Mesodermal cell (in vitro differentiated cells): ENCODE measurements around the gene KCNJ11.

Experiments used
- H3K27ac ChIP-seq: 2 replicates; pipeline ENCODE4 v1.7.0; 2013; ENCODE audit warnings: mild to moderate bottlenecking, low read depth, low read length, moderate library complexity; ENCODE audit not compliant: severe bottlenecking
- H3K36me3 ChIP-seq: 2 replicates; pipeline ENCODE4 v1.7.1; 2013; ENCODE audit warnings: mild to moderate bottlenecking, low read length, moderate library complexity; ENCODE audit not compliant: control insufficient read depth, insufficient read depth
- H3K4me1 ChIP-seq: one replicate; pipeline ENCODE4 v1.7.1; 2013; ENCODE audit warnings: mild to moderate bottlenecking, low read length; ENCODE audit not compliant: insufficient read depth, control insufficient read depth, poor library complexity, severe bottlenecking
- H3K4me3 ChIP-seq: 2 replicates; pipeline ENCODE4 v1.7.0; 2013; ENCODE audit warnings: low read length, control low read depth, mild to moderate bottlenecking; ENCODE audit not compliant: insufficient read depth, poor library complexity, severe bottlenecking; ENCODE audit errors: extremely low read depth
- H3K9me3 ChIP-seq: 2 replicates; pipeline ENCODE4 v1.7.1; 2013; ENCODE audit warnings: mild to moderate bottlenecking, low read length, moderate library complexity; ENCODE audit not compliant: control insufficient read depth
- WGBS, 2 experiments: methylation state at CpG; one replicate each; pipeline ENCODE4 v1.1.5; 2013; ENCODE audit warnings: missing lambda C conversion rate in 2 of 2; ENCODE audit not compliant: insufficient coverage in 2 of 2; 5-methylcytosine and 5-hydroxymethylcytosine counted together

The KCNJ11 gene

DNA sequence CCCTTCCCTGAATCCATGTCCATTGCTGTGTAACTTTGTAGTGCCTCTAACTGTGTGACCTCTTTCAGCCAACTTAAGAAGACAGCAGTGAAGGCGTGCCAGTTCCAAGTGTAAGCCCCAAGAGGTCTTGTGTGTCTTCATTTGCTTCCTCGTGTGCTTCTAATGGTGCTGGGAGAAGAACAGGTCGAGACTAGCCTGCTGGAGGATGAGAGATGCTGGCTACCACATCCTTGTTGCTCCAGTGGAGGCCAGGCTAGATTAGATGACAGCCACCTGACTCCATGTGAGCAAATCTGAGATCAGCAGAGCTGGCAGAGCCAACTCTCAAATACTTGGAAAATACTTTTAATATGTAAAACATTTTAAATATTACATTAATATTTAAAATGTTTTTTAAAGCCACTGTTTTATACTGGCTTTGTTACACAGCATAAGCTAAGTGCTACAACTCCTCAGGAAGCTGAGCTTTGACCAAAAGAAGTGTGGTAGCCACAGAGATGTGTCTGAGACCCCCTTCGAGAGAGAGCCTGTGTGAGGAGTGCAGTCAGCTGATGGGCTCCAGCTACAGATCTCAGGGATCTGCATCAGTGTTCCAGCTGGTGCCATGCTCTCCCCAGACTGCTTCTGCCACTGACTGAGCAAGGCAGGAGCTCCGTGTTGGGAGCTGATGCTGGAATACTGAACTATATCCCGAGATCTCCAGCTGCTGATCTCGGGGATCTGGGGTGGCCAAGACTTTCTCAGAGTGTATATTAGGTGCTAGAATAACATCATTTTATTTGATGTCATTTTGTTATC is 8.9 kb downstream of the KCNJ11 start:
- H3K36me3 ChIP-seq: peaks cover 11% of the 10 kb centered on the region
- H3K4me3 ChIP-seq: no peak overlapping the region
- H3K9me3 ChIP-seq: peaks cover 20% of the 10 kb centered on the region
- peaks cover 20% of the 10 kb centered on the region for H3K4me1 ChIP-seq
- WGBS, 2 experiments: 90 to 91% methylated on average over 5 to 6 of the region's 7 CpGs
- H3K27ac ChIP-seq: no peak overlapping the region

DNA sequence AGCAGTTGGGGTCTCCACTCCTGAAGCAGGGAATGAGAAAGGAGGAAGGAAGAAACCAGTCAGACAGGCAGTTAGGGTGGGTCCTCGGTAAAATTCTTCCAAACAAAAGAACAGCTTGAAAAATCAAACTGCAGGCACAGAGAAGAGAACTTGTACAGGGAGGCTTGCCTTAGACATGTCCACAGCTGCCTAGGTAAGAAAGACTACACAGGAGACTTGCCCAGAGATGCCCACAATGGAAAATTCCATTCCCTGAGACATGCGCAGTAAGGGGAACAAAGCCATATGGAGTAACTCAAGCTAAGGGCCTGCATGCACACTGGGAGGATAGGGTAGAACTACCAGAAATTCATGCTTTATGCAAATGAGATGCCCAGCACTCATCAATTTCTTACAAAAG is 9.8 kb downstream of the KCNJ11 start:
- Histone ChIP-seq H3K4me3 (no peak overlapping the region), H3K27ac (no peak overlapping the region), H3K4me1 (peaks cover 20% of the 10 kb centered on the region), H3K9me3 (peaks cover 20% of the 10 kb centered on the region), H3K36me3 (peaks cover 11% of the 10 kb centered on the region)
- WGBS, 2 experiments: 86 to 100% methylated on average over 1 of the region's 2 CpGs

DNA sequence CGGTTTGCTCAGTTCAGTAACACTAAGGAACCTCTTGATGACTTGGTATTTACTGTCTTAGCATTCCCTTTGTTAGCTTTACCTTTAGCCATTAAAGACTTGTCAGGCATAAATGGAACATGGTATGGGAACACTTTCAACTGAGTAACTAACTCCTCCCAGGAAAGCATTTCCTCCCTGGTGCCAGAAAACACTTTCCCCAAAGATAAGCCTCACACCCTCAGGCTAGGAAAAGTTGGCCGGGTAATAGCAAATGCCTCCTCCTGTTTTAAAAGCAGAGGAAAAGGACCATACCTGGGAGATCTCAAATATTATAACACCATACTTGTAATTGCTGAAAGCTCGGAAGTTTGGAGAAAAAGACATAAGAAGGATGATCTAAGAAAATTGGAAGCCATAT is 12.0 kb downstream of the KCNJ11 start:
- Histone ChIP-seq H3K4me3 (no peak overlapping the region), H3K4me1 (peaks cover 12% of the 10 kb centered on the region), H3K36me3 (peaks cover 30% of the 10 kb centered on the region), H3K27ac (no peak overlapping the region), H3K9me3 (peaks cover 41% of the 10 kb centered on the region)
- 85 to 86% methylated on average over 1 to 2 of the region's 3 CpGs for WGBS, 2 experiments

DNA sequence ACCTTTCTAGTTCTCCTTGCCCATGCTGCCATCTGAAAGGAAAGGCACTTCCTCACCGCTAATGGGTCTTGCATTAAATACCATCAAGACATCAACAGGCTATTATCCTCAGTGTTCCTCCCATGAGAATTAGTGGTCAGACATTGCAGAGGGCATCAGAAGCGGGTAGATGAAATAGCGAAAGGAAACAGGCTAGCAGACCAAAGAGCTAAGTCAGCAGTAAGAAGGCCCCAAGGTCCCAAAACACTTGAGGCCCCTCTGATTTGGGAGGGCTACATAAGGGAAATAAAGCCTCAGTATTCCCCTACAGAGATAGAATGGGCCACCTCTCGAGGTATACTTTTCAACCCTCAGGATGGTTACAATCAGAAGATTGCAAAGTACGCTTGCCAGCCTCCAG is 12.9 kb downstream of the KCNJ11 start:
- 82 to 97% methylated on average over 4 to 5 of the region's 5 CpGs for WGBS, 2 experiments
- Histone ChIP-seq H3K36me3 (peaks cover 38% of the 10 kb centered on the region), H3K4me3 (no peak overlapping the region), H3K27ac (no peak overlapping the region), H3K9me3 (peaks cover 51% of the 10 kb centered on the region), H3K4me1 (peaks cover 5% of the 10 kb centered on the region)

DNA sequence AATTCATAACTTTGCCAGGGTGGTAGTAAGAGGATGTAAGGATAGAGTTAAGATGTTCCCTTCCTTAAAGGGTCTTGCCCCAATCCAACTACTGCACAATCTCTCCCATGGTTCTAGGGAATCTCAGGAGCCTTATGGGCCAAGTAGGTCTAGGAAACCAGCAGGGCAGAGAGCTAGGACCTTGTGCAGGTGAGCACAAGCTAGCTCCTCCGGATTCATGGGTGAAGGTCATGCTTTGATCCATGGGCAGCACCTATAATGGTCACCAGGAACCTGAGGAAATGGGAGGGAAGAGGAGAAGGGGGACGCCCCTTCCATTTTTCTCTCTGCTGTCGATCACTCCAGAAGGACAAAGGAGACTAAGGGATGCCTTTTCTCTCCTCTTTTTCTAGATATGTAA is 16.8 kb downstream of the KCNJ11 start:
- H3K36me3 ChIP-seq: peaks cover 57% of the 10 kb centered on the region
- no peaks in the 10 kb centered on the region for H3K4me1 ChIP-seq
- H3K27ac ChIP-seq: no peak overlapping the region
- H3K9me3 ChIP-seq: peaks cover 54% of the 10 kb centered on the region
- no peak overlapping the region for H3K4me3 ChIP-seq
- WGBS, 2 experiments: 48% methylated on average over 2 of the region's 3 CpGs; no CpG with 5 or more reads in 1 of the 2 experiments

DNA sequence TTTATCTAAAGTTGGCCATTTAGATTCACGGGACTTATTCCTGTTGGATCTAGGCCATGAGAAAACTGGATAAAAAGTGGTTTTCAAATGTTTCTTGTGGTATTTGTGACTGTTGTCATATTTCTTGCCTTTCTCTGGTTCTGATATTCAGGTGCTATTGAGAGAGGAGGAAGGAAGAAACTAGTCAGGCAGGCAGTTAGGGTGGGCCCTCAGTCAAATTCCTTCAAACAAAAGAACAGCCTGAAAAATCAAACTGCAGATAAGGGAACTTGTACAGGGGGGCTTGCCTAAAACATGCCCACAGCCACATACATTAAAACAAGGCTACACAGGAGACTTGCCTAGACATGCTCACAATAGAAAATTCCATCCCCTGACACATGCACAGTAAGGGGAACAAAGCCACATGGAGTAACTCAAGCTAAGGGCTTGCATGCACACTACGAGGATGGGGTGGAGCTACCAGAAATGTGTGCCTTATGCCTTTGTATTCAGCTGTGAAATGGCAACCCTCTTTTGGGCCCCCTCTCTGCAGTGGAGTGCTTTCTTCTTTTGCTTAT is 18.7 kb downstream of the KCNJ11 start:
- 82 to 83% methylated on average over 2 of the region's 2 CpGs for WGBS, 2 experiments
- no peaks in the 10 kb centered on the region for H3K4me1 ChIP-seq
- no peak overlapping the region for H3K27ac ChIP-seq
- no peak overlapping the region for H3K4me3 ChIP-seq
- peaks cover 54% of the 10 kb centered on the region for H3K9me3 ChIP-seq
- peaks cover 57% of the 10 kb centered on the region for H3K36me3 ChIP-seq

DNA sequence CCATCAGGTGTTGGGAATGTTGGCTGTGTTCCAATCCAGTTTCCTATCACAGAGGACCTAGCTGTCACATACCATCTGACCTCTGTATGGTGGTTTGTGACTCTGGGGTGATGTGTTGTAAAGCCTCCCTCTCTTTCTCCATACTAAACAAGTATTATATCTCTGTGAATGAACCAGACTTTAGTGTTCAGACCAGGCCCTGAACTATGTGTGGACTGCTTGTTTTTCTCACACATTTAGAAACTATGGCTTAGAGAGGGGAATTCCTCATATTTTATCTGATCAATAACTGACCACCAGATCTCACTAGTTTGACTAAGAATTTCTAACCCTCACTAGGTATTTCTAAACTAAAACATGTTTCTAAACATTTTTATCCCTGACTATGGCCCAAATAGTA is 19.4 kb downstream of the KCNJ11 start:
- no peak overlapping the region for H3K27ac ChIP-seq
- H3K4me3 ChIP-seq: no peak overlapping the region
- H3K9me3 ChIP-seq: peaks cover 54% of the 10 kb centered on the region
- H3K36me3 ChIP-seq: peaks cover 57% of the 10 kb centered on the region
- no peaks in the 10 kb centered on the region for H3K4me1 ChIP-seq

DNA sequence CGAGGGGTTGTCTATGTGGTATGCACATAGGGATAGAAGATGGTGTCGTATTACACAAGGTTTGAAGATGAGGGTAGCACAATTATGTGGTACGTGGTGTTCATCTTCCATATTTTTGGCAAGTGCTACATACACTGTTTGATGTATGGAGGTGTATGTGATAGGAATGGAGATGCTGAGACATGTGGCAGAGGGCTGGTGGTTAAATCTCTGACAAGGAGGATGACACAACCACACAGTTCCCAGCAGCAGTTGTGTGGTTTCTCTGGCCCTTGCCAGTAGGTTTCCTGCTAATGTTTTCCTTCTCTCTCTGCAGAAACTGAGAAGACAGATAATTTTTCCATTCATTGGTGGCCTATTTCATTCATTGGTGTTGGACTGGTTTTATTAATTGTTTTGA is 19.9 kb downstream of the KCNJ11 start:
- no peak overlapping the region for H3K4me3 ChIP-seq
- H3K4me1 ChIP-seq: no peaks in the 10 kb centered on the region
- peaks cover 53% of the 10 kb centered on the region for H3K9me3 ChIP-seq
- H3K27ac ChIP-seq: no peak overlapping the region
- WGBS, 2 experiments: 89 to 93% methylated on average over 3 of the region's 3 CpGs
- H3K36me3 ChIP-seq: peaks cover 57% of the 10 kb centered on the region

GRCh38 chr11:17366495-17366894 is 22.0 kb downstream of the KCNJ11 start:
- Histone ChIP-seq H3K27ac (no peak overlapping the region), H3K4me1 (no peaks in the 10 kb centered on the region), H3K9me3 (peaks cover 32% of the 10 kb centered on the region), H3K36me3 (peaks cover 38% of the 10 kb centered on the region), H3K4me3 (no peak overlapping the region)
- WGBS, 2 experiments: 100% methylated on average over 1 of the region's 1 CpG; no CpG with 5 or more reads in 1 of the 2 experiments

GRCh38 chr11:17354601-17354991 is 33.9 kb downstream of the KCNJ11 start:
- H3K4me3 ChIP-seq: no peak overlapping the region
- peaks cover 3% of the 10 kb centered on the region for H3K36me3 ChIP-seq
- H3K9me3 ChIP-seq: no peaks in the 10 kb centered on the region
- no peak overlapping the region for H3K27ac ChIP-seq
- H3K4me1 ChIP-seq: no peaks in the 10 kb centered on the region
- WGBS, 2 experiments: 100% methylated on average over 1 of the region's 3 CpGs; no CpG with 5 or more reads in 1 of the 2 experiments
